Measurements from ENCODE around the gene GRIN3B.
A peak's percentile ranks its signal among the peaks of the same experiment; 100 is the strongest.

The GRIN3B gene

GRCh38 chr19:977058-977464, 23.2 kb upstream of the GRIN3B start:
- DNase-seq (ENCODE audit: low read depth): no peak
- no peak overlapping the region for H3K4me3 ChIP-seq (ENCODE audit: low read depth, low read length)
- TF ChIP-seq, protein P1, sequence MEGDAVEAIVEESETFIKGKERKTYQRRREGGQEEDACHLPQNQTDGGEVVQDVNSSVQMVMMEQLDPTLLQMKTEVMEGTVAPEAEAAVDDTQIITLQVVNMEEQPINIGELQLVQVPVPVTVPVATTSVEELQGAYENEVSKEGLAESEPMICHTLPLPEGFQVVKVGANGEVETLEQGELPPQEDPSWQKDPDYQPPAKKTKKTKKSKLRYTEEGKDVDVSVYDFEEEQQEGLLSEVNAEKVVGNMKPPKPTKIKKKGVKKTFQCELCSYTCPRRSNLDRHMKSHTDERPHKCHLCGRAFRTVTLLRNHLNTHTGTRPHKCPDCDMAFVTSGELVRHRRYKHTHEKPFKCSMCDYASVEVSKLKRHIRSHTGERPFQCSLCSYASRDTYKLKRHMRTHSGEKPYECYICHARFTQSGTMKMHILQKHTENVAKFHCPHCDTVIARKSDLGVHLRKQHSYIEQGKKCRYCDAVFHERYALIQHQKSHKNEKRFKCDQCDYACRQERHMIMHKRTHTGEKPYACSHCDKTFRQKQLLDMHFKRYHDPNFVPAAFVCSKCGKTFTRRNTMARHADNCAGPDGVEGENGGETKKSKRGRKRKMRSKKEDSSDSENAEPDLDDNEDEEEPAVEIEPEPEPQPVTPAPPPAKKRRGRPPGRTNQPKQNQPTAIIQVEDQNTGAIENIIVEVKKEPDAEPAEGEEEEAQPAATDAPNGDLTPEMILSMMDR (IDR thresholded peaks at IDR 0.05; ENCODE audit: low read depth, low read length, missing control alignments): no peak

DNA sequence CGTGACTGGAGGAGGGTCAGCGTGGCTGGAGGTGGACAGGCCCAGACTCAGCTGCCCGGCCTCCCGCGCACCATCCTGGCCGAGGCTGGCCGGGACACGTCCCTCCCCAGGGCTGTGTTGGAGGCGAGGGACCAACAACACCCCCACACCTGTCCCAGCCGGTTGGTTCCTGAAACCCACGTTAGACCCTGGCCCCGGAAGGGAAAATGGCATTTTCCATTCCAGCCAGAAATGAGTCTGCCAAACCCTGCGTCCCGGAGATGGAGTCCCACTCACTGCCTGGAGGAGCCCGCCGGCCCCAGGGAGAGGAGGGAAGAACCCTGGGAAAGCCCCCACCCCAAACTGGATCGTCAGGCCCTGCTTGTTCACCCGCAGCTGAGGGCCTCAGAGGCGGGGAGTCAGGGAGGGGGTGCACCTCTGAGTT, 20.9 kb upstream of the GRIN3B start:
- no peak overlapping the region for H3K4me3 ChIP-seq (ENCODE audit: low read depth, low read length)
- TF ChIP-seq, protein P1 (IDR thresholded peaks at IDR 0.05; ENCODE audit: low read depth, low read length, missing control alignments): no peak

DNA sequence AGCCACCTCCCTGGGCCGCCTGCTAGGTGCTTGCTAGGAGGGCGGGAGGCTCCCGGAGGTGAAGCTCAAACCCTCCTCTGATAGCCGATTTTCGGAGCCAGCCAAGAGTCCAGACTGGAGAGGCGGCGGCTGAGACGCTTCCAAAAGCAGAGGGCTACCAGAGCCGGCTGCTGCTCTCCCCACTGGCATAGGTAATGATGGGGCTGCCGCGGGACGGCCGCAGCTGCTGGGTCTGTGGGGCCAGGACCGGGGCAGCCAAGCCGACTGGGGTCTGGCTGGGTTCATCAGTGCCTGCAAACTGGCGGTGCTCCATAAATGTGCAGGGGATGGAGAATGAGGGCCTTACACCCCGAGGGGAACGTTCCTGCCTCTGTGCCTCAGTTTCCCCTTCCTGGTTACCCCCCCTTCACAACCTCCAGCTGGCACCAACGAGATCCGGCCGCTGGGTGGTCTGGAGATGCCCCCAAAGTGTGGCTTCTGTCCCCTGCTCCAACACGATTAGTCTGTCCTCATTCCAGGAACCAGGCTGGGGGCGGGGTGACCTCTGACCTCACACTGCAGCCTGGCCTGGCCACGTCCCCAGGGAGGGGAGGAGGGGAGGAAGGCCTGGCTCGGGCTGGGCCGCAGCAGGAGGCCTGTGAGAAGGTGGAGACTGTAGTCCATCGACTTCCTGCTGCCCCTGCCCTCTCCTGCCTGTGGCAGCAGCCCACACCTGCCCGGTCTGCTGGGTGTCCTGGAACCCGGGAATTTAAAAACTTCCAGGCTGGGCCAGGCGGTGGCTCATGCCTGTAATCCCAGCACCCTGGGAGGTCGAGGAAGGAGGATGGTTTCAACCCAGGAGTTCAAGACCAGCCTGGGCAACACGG, 19.9 kb upstream of the GRIN3B start:
- H3K4me3 ChIP-seq (ENCODE audit: low read depth, low read length): no peak overlapping the region
- DNase-seq (ENCODE audit: low read depth): no peak
- TF ChIP-seq, protein P1 (IDR thresholded peaks at IDR 0.05; ENCODE audit: low read depth, low read length, missing control alignments): no peak

More for the DNA sequence above, 20.9 kb upstream of the GRIN3B start:
- no peak for DNase-seq (ENCODE audit: low read depth)

DNA sequence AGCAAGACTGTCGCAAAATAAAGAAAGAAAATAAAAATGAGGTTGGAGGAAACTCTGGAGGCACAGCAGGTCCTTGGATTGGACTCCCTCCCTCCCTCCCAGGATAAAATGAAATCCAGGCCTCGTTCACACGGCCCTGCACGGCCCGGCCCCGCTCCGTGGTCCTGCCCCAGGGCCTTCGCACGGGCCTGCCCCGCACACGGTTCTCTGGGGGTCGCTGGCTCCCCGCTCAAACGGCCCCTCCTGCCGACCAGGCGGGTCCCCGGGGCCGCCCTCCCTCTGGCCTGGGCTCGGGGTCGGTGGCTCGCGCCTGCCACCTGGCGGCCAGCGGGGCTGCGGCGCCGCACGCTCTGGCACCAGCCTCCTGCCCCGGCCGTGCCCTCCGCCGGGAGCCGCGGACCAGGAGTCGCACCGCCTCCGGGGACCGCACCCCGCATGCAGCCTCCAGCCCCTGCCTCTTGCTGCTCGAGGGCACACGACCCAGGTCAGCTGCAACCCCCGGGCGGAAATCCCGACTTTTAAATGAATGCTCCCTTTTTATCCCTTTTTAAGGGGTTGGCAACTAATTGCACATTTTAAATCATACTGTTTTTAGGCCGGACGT, 17.6 kb upstream of the GRIN3B start:
- H3K4me3 ChIP-seq (ENCODE audit: low read depth, low read length): peak overlapping the region; percentile 43
- TF ChIP-seq, protein P1 (IDR thresholded peaks at IDR 0.05; ENCODE audit: low read depth, low read length, missing control alignments): peak; percentile 75
- no peak for DNase-seq (ENCODE audit: low read depth)

DNA sequence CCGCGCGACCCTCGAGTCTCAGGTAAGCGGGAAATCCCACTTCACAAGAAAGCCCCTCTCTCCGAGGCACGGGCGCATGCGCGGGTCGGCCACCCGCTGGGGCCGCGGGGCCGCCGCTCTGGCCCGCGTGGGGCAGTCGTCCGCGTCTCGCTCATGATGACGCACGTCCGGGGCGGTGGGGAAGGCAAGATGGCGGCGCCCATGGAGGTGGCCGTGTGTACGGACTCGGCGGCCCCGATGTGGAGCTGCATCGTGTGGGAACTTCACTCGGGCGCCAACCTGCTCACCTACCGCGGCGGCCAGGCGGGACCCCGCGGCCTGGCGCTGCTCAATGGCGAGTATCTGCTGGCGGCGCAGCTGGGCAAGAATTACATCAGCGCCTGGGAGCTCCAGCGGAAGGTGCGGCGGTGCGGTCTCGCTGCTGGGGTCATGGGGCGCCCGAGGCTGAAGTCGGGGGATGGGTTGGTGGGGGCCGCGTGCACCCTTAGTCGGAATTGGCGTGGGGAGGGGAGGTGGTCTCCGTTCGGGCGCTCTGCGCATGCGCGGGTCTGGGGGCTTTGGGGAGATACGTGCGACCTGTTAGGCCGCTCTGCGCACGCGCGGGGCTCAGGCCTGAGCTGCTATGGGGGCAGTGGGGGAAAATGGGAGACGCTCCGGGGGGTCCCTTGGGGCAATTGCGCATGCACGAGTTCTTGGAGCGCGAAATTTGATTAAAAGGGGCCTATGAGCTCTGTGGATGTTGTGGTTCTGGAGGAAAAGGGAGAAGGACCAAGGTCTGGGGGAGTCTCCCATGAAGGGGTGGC, 15.9 kb upstream of the GRIN3B start, which contains the start of gene WDR18:
Gene WDR18, plus strand, starts transcription at position 181 of the 803 bp plus-strand sequence. Its CDS starts 9 bp downstream, at position 190.
- peak; percentile 63 for DNase-seq (ENCODE audit: low read depth)
- H3K4me3 ChIP-seq (ENCODE audit: low read depth, low read length): peak within 1 kb of the TSS; percentile 95
- TF ChIP-seq, protein P1 (IDR thresholded peaks at IDR 0.05; ENCODE audit: low read depth, low read length, missing control alignments): peak; percentile 11

- DNase-seq (ENCODE audit: low read depth): no peak
- TF ChIP-seq, protein P1 (IDR thresholded peaks at IDR 0.05; ENCODE audit: low read depth, low read length, missing control alignments): no peak
- no peak overlapping the region for H3K4me3 ChIP-seq (ENCODE audit: low read depth, low read length)
Measured at GRCh38 chr19:986083-986482, 14.1 kb upstream of the GRIN3B start.
